Activated CD8-positive, alpha-beta T cell treated with anti-CD3 and anti-CD28 coated beads for 36 hours (primary cell): ENCODE measurements around the gene TMEM190. TPM values are rescaled to one million over a fixed set of nuclear protein-coding genes. Genes with fewer than 3 reads are reported as not detected.

ENCODE experiments used
- ATAC-seq: fragments of 200-7000 bp; cut with Tn5 transposase; one replicate; pipeline ENCODE4 v1.10.0; 2021; ENCODE audit warnings: mild to moderate bottlenecking, moderate library complexity
- CTCF ChIA-PET: fragments of 350-600 bp; sonication (Branson Sonifier 250); formaldehyde crosslinking; loops from one replicate; lab custom pipeline; 2021; ENCODE audit warnings: antibody characterized with exemption; lab: Charles Lee
- POLR2A ChIA-PET: fragments of 350-600 bp; sonication (Branson Sonifier 250); formaldehyde crosslinking; loops from one replicate; lab custom pipeline; 2021; ENCODE audit warnings: antibody characterized with exemption; lab: Charles Lee
- DNase-seq: peaks from one replicate; pipeline ENCODE4 v3.0.0-alpha.2; 2020
- H3K27ac Mint-ChIP-seq: one replicate; pipeline ENCODE4 v1.8.0; 2021; ENCODE audit warnings: mild to moderate bottlenecking, mixed read lengths
- H3K27me3 Mint-ChIP-seq: one replicate; pipeline ENCODE4 v1.8.0; 2021; ENCODE audit warnings: mixed read lengths
- H3K36me3 Mint-ChIP-seq: one replicate; pipeline ENCODE4 v1.8.0; 2021; ENCODE audit warnings: low read depth, mixed read lengths
- H3K4me1 Mint-ChIP-seq: one replicate; pipeline ENCODE4 v1.8.0; 2021; ENCODE audit warnings: low read depth, mixed read lengths
- H3K4me3 Mint-ChIP-seq: one replicate; pipeline ENCODE4 v1.8.0; 2021; ENCODE audit warnings: mild to moderate bottlenecking, moderate library complexity, mixed read lengths
- H3K9me3 Mint-ChIP-seq: one replicate; pipeline ENCODE4 v1.8.0; 2021; ENCODE audit warnings: mixed read lengths
- CTCF ChIP-seq: fragments of 200-600 bp; IDR thresholded peaks from one replicate; pipeline ENCODE4 v1.8.0; 2022; ENCODE audit warnings: antibody characterized with exemption, mild to moderate bottlenecking
- intact Hi-C: fragments of 100-400 bp; cut with micrococcal nuclease; formaldehyde crosslinking; loops from one replicate; pipeline ENCODE4 v1.10.0; 2022
- total RNA-seq, 2 experiments: library from RNA; stranded (reverse); gene quantifications; one replicate each; pipeline ENCODE4 v1.2.3, GENCODE V29; 2021

Gene TMEM190
- total RNA-seq, 2 experiments from 2014 or later = not detected

DNA sequence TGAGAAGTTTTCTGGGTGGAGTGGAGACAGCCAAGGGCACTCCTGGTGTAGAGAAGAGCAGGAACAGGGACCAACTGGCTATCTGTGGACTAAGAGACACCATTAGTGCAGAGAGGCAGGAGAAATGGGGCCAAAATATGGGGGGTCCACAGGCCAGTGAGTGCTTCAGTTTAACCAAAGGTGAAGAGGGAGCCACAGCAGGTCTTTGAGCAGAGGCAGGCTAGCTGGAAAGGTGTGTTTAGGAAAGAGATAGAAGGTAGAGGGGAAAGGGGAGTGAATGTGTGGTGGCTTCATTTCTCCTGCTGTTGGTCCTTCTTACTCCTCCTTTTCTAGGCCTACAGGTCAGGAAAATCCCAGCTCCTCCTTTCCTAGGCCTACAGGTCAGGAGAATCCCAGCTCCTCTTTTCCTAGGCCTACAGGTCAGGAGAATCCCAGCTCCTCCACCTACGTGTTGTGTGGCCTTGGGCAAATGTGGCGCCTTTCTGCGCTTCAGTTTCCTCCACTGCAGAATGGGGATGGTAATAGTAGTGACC, 6.0 kb downstream of the TMEM190 start:
- H3K9me3 Mint-ChIP-seq = no peaks in the 10 kb centered on the region
- intact Hi-C loops = loop anchor here (5.0 kb wide), 1 partner anchor 80 kb away; no protein-coding TSS in a partner anchor
- no peak for TF ChIP-seq CTCF
- H3K4me1 Mint-ChIP-seq = peaks cover 24% of the 10 kb centered on the region
- ATAC-seq (no peak), DNase-seq (no peak)
- no peaks in the 10 kb centered on the region for H3K27me3 Mint-ChIP-seq
- POLR2A ChIA-PET = interaction anchor here (0.9 to 10.2 kb wide), 8 partner anchors 10 to 127 kb away, joined by 3 to 217 read pairs (median 22); partner anchors contain the start of genes IL11, KMT5C, PPP6R1 and UBE2S
- peak overlapping the region; percentile 90 for H3K4me3 Mint-ChIP-seq
- H3K27ac Mint-ChIP-seq = peak overlapping the region; percentile 95
- H3K36me3 Mint-ChIP-seq = peaks cover 34% of the 10 kb centered on the region
- CTCF ChIA-PET = interaction anchor here (0.7 to 3.7 kb wide), 7 partner anchors 11 to 216 kb away, joined by 3 to 33 read pairs (median 5); partner anchors contain the start of gene DNAAF3

GRCh38 chr19:55383279-55384130, 6.9 kb downstream of the TMEM190 start:
- ChIA-PET POLR2A (interaction anchor here (0.7 to 10.2 kb wide), 27 partner anchors 9 to 271 kb away, joined by 3 to 217 read pairs (median 4); partner anchors contain the start of genes COX6B2, IL11, KMT5C and PPP6R1), CTCF (interaction anchor here (0.7 to 3.7 kb wide), 15 partner anchors 10 to 217 kb away, joined by 3 to 33 read pairs (median 4); partner anchors contain the start of genes DNAAF3, KMT5C and TMEM150B)
- DNase-seq = peak; percentile 73
- TF ChIP-seq CTCF = no peak
- Mint-ChIP-seq H3K9me3 (no peaks in the 10 kb centered on the region), H3K36me3 (peaks cover 43% of the 10 kb centered on the region), H3K4me1 (peaks cover 33% of the 10 kb centered on the region), H3K27ac (peak overlapping the region; percentile 95), H3K27me3 (no peaks in the 10 kb centered on the region), H3K4me3 (peak overlapping the region; percentile 90)
- intact Hi-C loops = loop anchor here (5.0 kb wide), 1 partner anchor 81 kb away; no protein-coding TSS in a partner anchor
- ATAC-seq = peak; percentile 12

DNA sequence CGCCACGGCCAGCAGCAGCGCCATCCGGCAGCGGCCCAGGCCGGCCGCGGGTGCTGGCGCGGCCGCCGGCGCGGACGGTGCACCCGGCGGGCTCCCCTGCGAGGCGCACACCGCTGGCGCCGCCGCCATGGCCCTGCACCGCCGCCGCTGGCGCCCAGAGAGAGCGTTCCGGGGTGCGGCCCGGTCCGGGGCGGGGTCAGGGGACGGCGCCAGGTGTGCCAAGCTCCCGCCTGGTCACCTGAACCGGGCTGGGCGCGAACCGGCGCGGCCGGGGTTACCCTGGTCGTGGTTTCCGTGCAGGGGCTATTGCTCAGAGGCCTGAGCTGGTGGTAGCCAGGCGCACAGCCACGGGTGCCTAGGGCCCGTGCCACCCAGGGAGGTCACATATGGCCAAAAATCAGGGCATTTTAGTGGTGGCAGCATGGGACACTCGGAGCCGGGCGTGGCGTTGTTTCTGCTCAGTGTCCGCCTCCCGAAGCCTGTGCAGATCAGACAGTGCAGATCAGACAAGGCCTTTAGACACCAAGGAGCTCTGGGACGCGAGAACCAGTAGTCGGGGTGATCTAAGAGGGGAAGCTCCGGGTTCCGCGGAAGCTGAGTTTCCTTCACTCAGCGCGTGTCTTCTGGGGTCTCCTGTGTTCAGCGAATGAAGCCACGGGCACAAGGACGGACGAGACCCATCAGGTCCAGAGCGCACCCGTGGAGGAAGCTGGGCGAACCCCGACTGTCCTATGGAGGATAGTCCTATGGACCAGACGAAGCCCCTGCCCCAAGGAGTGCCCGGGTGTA, 7.7 kb downstream of the TMEM190 start, which contains the start of gene TMEM238:
TMEM238 (minus strand) TSS at position 162 of the 789 bp plus-strand sequence; CDS start at position 129, 33 bp downstream.
- H3K27me3 Mint-ChIP-seq = no peaks in the 10 kb centered on the region
- ATAC-seq (no peak), DNase-seq (peak; percentile 57)
- ChIA-PET CTCF (interaction anchor here (1.1 to 3.7 kb wide), 10 partner anchors 9 to 131 kb away, joined by 3 to 33 read pairs (median 4); partner anchors contain the start of genes KMT5C and TMEM150B), POLR2A (interaction anchor here (0.7 to 10.2 kb wide), 26 partner anchors 8 to 271 kb away, joined by 3 to 217 read pairs (median 4); partner anchors contain the start of genes COX6B2, IL11, KMT5C and PPP6R1)
- H3K9me3 Mint-ChIP-seq = no peaks in the 10 kb centered on the region
- peak within 1 kb of the TSS; percentile 99 for H3K4me3 Mint-ChIP-seq
- no peak for TF ChIP-seq CTCF
- H3K36me3 Mint-ChIP-seq = peaks cover 49% of the 10 kb centered on the region
- intact Hi-C loops = loop anchor here (5.0 kb wide), 1 partner anchor 82 kb away; no protein-coding TSS in a partner anchor
- peak within 1 kb of the TSS; percentile 99 for H3K27ac Mint-ChIP-seq
- H3K4me1 Mint-ChIP-seq = peaks cover 41% of the 10 kb centered on the region

- peak; percentile 84 for ATAC-seq
- H3K9me3 Mint-ChIP-seq = no peaks in the 10 kb centered on the region
- ChIA-PET POLR2A (interaction anchor here (0.5 to 10.2 kb wide), 23 partner anchors 8 to 1180 kb away, joined by 3 to 217 read pairs (median 6); partner anchors contain the start of genes COX6B2, IL11, KMT5C and PPP6R1), CTCF (interaction anchor here (1.1 to 3.7 kb wide), 10 partner anchors 8 to 132 kb away, joined by 3 to 33 read pairs (median 4); partner anchors contain the start of genes KMT5C and TMEM150B)
- intact Hi-C loops = loop anchor here (5.0 kb wide), 2 partner anchors 83 to 128 kb away; partner anchors contain the start of gene PPP6R1
- DNase-seq = peak; percentile 99
- H3K4me3 Mint-ChIP-seq = peak overlapping the region; percentile 99
- H3K27ac Mint-ChIP-seq = peak overlapping the region; percentile 99
- no peak for TF ChIP-seq CTCF
- H3K27me3 Mint-ChIP-seq = no peaks in the 10 kb centered on the region
- peaks cover 54% of the 10 kb centered on the region for H3K36me3 Mint-ChIP-seq
- H3K4me1 Mint-ChIP-seq = peaks cover 48% of the 10 kb centered on the region
These were observed 8.5 kb downstream of the TMEM190 start for GRCh38 chr19:55384920-55385723.
